A549 (cell line): ENCODE results near the gene XRCC1.

Experiments
- CTCF ChIP-seq: fragments of >200 bp; sonication (Bioruptor Twin); formaldehyde crosslinking; IDR thresholded peaks from 3 replicates; pipeline ENCODE4 v1.5.1; 2016
- ELK1 ChIP-seq: fragments of 150-350 bp; IDR thresholded peaks from 2 replicates; pipeline ENCODE4 v1.6.1; 2014; ENCODE audit warnings: low read depth, mild to moderate bottlenecking, low read length
- EP300 ChIP-seq, 2 experiments: fragments of >200 bp; sonication (Bioruptor Twin); formaldehyde crosslinking; IDR thresholded peaks; 2 replicates in 1 of 2; 3 replicates in 1 of 2; pipeline ENCODE4 v1.6.1; 2016 to 2017
- GATA3 ChIP-seq: IDR thresholded peaks from 2 replicates; pipeline ENCODE4 v1.6.1; 2012; ENCODE audit warnings: borderline replicate concordance
- MAX ChIP-seq: IDR thresholded peaks from 2 replicates; pipeline ENCODE4 v1.6.1; 2012
- MAZ ChIP-seq: fragments of 150-350 bp; IDR thresholded peaks from 2 replicates; pipeline ENCODE4 v1.6.1; 2014; ENCODE audit warnings: antibody characterized with exemption, low read depth, low read length, borderline replicate concordance
- MYC ChIP-seq: IDR thresholded peaks from 2 replicates; pipeline ENCODE4 v1.6.1; 2012; ENCODE audit warnings: mild to moderate bottlenecking, inconsistent platforms, low read length, improper control_type of control experiment, borderline replicate concordance
- POLR2A ChIP-seq: IDR thresholded peaks from 2 replicates; pipeline ENCODE4 v1.6.1; 2012; ENCODE audit warnings: mild to moderate bottlenecking, low read length
- RAD21 ChIP-seq, 2 experiments: fragments of >200 bp in 1 of 2; sonication (Bioruptor Twin) in 1 of 2; formaldehyde crosslinking in 1 of 2; IDR thresholded peaks in 1 of 2; conservative IDR thresholded peaks in 1 of 2; 2 replicates in 1 of 2; 3 replicates in 1 of 2; pipeline ENCODE4 v1.6.1; 2012 to 2018; ENCODE audit warnings: inconsistent platforms in 1 of 2
- SREBF2 ChIP-seq: fragments of 450-650 bp; IDR thresholded peaks from 2 replicates; pipeline ENCODE4 v1.6.1; 2014; ENCODE audit warnings: mild to moderate bottlenecking, moderate library complexity
- TF ChIP-seq, protein P1 (sequence below): fragments of >200 bp; sonication (Bioruptor Twin); formaldehyde crosslinking; IDR thresholded peaks from 2 replicates; pipeline ENCODE4 v1.6.1; 2016

- TF ChIP-seq SREBF2 = no peak
- no peak for TF ChIP-seq MYC
- TF ChIP-seq CTCF = no peak
- TF ChIP-seq GATA3 = no peak
- no peak for TF ChIP-seq RAD21 (conservative IDR thresholded peaks at IDR 0.05 in 1 of 2, IDR thresholded peaks at IDR 0.05 in 1 of 2)
- TF ChIP-seq MAZ = no peak
- no peak for TF ChIP-seq EP300 (IDR thresholded peaks at IDR 0.05)
- TF ChIP-seq ELK1 = no peak
- TF ChIP-seq POLR2A = no peak
- no peak for TF ChIP-seq MAX
- TF ChIP-seq, protein P1, sequence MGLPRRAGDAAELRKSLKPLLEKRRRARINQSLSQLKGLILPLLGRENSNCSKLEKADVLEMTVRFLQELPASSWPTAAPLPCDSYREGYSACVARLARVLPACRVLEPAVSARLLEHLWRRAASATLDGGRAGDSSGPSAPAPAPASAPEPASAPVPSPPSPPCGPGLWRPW = no peak
Observed at GRCh38 chr19:43501661-43502418, 73.5 kb downstream of the XRCC1 start.
